Measurements from ENCODE around the gene GFOD1.

Gene GFOD1

DNA sequence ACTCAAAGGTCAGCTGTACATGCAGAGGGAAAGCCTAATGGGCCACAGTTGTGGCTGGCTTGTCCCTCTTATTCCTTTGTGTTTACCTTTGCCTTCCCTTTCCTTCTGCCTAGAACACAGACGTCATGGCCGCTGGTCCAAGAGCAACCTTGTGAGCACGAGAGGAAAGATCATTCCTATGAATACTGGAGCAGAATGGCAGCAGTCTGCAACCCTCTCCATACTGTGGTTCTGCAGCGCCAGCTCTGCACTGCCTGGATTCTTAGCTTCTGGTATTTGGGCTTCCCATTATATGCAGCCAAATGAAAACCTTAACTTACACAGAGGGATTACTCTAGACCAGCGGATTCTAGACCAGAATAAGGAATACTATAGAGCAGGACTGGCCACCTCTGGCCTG lies 171.5 kb downstream of the GFOD1 start:
- no peak for DNase-seq (ENCODE audit: low read depth)

DNA sequence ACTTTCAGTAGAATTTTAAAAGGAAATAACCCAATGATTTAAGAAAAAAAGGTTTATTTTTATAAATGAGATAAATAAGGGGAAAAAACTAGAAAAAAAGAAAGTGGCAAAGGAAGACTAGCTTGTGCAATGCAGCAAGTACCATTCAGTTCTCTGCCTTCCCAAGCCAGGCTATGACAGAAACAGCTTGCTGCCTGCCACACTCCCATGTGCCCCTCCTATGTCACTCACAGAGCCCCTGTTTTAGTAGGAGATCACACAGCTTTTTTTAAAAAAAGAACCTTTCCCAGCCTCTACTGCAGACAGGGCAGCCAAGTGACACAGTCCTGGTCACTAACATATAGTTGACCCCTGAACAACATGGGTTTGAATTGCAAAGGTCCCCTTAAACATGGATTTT lies 172.6 kb downstream of the GFOD1 start:
- DNase-seq (ENCODE audit: low read depth), result no peak

DNA sequence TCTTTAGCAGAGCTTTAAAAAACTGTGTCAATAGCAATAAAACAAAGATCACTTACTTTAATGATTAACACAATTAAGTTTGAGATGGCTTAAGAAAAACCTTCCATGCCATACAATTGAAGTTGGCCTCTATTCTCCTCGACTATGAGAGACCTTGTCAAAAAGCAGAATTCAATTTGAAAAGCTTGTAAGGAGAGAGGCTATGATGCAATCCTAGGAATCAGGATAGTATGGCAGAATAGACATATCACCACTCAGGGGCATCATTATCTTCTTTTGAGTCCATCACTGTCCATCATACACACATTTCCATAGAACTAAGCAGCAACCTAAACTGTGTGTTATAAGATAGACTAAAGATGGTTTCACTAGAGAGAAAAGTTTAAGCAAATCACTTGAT lies 176.2 kb downstream of the GFOD1 start:
- no peak for DNase-seq (ENCODE audit: low read depth)

GRCh38 chr6:13308332-13308731 lies 179.1 kb downstream of the GFOD1 start:
- no peak for DNase-seq (ENCODE audit: low read depth)

All from iris pigment epithelial cell (primary cell).